Dermis blood vessel endothelial cell (primary cell): ENCODE data around the gene PHKA2. TPM values are rescaled to one million over a fixed set of nuclear protein-coding genes. Genes with fewer than 3 reads are reported as not detected.
"Not testable (repeated sequence)": the region's sequence is repeated elsewhere in the genome, so short reads cannot be mapped to it uniquely, and the experiment has no call there.

Experiments used
- DNase-seq: peaks from one replicate; pipeline ENCODE4 v3.0.0; 2010
- total RNA-seq: library from RNA; depleted of rRNA; stranded (reverse); fragments of >200 nt; gene quantifications from 2 replicates; pipeline ENCODE4 v1.2.3, GENCODE V29; 2014

Gene PHKA2
- total RNA-seq, 1 donor from 2014 or later: 10.0 TPM

GRCh38 chrX:18864390-18864920 lies 119.5 kb downstream of the PHKA2 start:
- no peak for DNase-seq

DNA sequence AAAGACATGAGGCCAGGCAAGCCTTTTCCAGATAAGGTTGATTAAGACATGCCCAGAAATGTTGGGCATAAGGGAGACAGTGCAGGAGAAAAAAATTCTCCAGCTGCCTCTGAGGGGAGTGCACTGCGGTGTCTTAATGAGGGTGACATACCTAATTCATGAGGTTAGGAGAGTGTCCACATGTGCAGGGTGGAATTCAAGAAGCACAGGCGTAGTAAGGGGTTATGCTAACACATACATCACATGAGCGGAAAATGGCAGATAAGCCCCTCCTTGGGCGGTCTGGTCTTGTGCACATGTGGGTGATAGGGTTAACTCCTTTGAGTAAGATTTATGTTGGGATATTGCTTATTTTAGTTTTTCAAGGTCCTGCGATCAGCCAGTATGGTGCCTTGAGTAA lies 122.4 kb downstream of the PHKA2 start:
- no peak for DNase-seq

GRCh38 chrX:18856645-18856997 lies 127.3 kb downstream of the PHKA2 start:
- no peak for DNase-seq

GRCh38 chrX:18855919-18856644 lies 127.8 kb downstream of the PHKA2 start:
- no peak for DNase-seq

GRCh38 chrX:18847901-18848300 lies 136.0 kb downstream of the PHKA2 start:
- DNase-seq: not testable (repeated sequence)

Other genes starting within 250 kb of the PHKA2 start
- not detected in 2 replicates for gene ADGRG2, start 138.4 kb upstream of the PHKA2 start, total RNA-seq